HepG2 (cell line): ENCODE data around the gene PHKG1. TPM values are rescaled to one million over a fixed set of nuclear protein-coding genes. Genes with fewer than 3 reads are reported as not detected.

Experiments
- PITX1 ChIP-seq: sonication (generic); formaldehyde crosslinking; IDR thresholded peaks from 2 replicates; pipeline ENCODE4 v1.5.1; 2020; ENCODE audit warnings: mild to moderate bottlenecking, missing genetic modification reagents
- ZBTB42 ChIP-seq: sonication (generic); formaldehyde crosslinking; IDR thresholded peaks from 2 replicates; pipeline ENCODE4 v1.5.0; 2020; ENCODE audit warnings: mild to moderate bottlenecking, missing genetic modification reagents
- ZNF232 ChIP-seq: sonication (generic); formaldehyde crosslinking; IDR thresholded peaks from 2 replicates; pipeline ENCODE4 v1.4.0; 2020; ENCODE audit warnings: missing genetic modification reagents, borderline replicate concordance
- ZNF333 ChIP-seq: sonication (generic); formaldehyde crosslinking; IDR thresholded peaks from 2 replicates; pipeline ENCODE4 v1.4.0; 2020; ENCODE audit warnings: mild to moderate bottlenecking, missing genetic modification reagents, borderline replicate concordance
- ZNF556 ChIP-seq: sonication (generic); formaldehyde crosslinking; IDR thresholded peaks from 2 replicates; pipeline ENCODE4 v1.4.0; 2020; ENCODE audit warnings: mild to moderate bottlenecking, missing genetic modification reagents, borderline replicate concordance
- ZNF607 ChIP-seq: sonication (generic); formaldehyde crosslinking; IDR thresholded peaks from 2 replicates; pipeline ENCODE4 v1.5.1; 2020; ENCODE audit warnings: missing genetic modification reagents, mild to moderate bottlenecking, borderline replicate concordance
- ZNF879 ChIP-seq: sonication (generic); formaldehyde crosslinking; IDR thresholded peaks from 2 replicates; pipeline ENCODE4 v1.8.1; 2023; ENCODE audit warnings: missing genetic modification reagents
- ZSCAN30 ChIP-seq: sonication (generic); formaldehyde crosslinking; IDR thresholded peaks from 2 replicates; pipeline ENCODE4 v1.5.0; 2020; ENCODE audit warnings: mild to moderate bottlenecking, missing genetic modification reagents
- polyA plus RNA-seq, 8 experiments: library from polyadenylated mRNA; depleted of rRNA in 3 of 8; stranded (reverse) in 7 of 8; unstranded in 1 of 8; fragments of >200 nt; fragmentation: Illumina TruSeq in 4 of 8; extraction: Trizol in 4 of 8; gene quantifications; 2 replicates each; pipeline versions ENCODE4 v1.2.1 to v1.2.3, GENCODE V29; 2011 to 2016; ENCODE audit warnings: low read depth in 4 of 8, missing spikeins in 1 of 8, mixed read lengths in 1 of 8; ENCODE audit not compliant: insufficient read depth in 1 of 8
- total RNA-seq, 5 experiments: library from RNA; depleted of rRNA; stranded (reverse); fragments of >200 nt; fragmentation: Illumina TruSeq; extraction: Trizol; gene quantifications; 2 replicates each; pipeline ENCODE4 v1.2.3, GENCODE V29; 2016; ENCODE audit warnings: low read depth in 1 of 5
- TF ChIP-seq, protein P1 (sequence below): sonication (generic); formaldehyde crosslinking; IDR thresholded peaks from 2 replicates; pipeline ENCODE4 v1.4.0; 2020; ENCODE audit warnings: mild to moderate bottlenecking, low read depth, missing genetic modification reagents
- TF ChIP-seq, protein P2 (sequence below): sonication (generic); formaldehyde crosslinking; IDR thresholded peaks from 2 replicates; pipeline ENCODE4 v1.5.1; 2020; ENCODE audit warnings: mild to moderate bottlenecking, missing genetic modification reagents, moderate library complexity
- TF ChIP-seq, protein P3 (sequence below), 2 experiments: sonication (generic) in 1 of 2; formaldehyde crosslinking in 1 of 2; IDR thresholded peaks; 2 replicates each; pipeline versions ENCODE4 v1.6.1 to v1.9.0; 2014 to 2022; ENCODE audit warnings: antibody characterized with exemption in 1 of 2, borderline replicate concordance in 1 of 2, inconsistent platforms in 1 of 2, low read depth in 1 of 2, missing genetic modification reagents in 1 of 2
- TF ChIP-seq, protein P4 (sequence below): sonication (generic); formaldehyde crosslinking; IDR thresholded peaks from 2 replicates; pipeline ENCODE4 v1.5.1; 2020; ENCODE audit warnings: mild to moderate bottlenecking, missing genetic modification reagents
- TF ChIP-seq, protein P5 (sequence below): sonication (generic); formaldehyde crosslinking; IDR thresholded peaks from 2 replicates; pipeline ENCODE4 v1.4.0; 2020; ENCODE audit warnings: missing genetic modification reagents

The PHKG1 gene
- total and polyA plus RNA-seq, 2 of the 13 experiments (the other 11 are each of a cell fraction or from before 2014, with no cell fraction given) = 0.44 to 0.71 TPM

DNA sequence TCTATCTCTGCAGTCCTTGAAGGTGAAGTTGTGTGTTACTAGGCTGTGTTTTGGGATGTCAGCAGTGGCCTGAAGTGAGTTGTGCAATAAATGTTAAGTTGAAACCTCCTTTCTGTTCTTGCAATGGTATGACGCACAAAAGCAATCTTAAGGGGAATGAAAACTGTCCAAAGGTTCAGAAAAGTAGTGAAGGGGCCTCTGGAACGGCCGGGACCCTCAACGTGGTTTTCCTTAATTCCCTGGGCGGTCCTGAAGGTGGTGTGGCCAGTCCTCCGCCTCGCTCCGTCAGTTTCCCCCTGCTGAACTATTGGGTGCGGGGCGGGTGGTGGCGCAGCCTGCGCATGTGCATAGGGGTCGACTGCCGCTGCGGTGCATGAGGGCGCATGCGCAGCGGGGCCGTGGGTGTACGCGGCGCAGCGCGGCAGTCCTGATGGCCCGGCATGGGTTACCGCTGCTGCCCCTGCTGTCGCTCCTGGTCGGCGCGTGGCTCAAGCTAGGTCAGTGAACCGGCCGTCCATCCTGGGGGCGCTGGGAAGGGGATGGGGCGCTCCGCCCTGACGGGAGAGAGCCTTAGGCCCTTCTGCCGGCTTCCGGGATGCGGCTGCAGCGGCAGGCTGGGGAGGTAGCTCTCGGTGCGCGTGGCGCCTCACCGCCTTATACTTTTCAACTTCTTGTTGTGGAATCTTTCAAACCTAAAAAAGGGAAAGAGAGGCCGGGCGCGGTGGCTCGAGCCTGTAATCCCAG lies 28.7 kb downstream of the PHKG1 start, which contains the start of gene SUMF2 (continued):
- TF ChIP-seq, protein P1, sequence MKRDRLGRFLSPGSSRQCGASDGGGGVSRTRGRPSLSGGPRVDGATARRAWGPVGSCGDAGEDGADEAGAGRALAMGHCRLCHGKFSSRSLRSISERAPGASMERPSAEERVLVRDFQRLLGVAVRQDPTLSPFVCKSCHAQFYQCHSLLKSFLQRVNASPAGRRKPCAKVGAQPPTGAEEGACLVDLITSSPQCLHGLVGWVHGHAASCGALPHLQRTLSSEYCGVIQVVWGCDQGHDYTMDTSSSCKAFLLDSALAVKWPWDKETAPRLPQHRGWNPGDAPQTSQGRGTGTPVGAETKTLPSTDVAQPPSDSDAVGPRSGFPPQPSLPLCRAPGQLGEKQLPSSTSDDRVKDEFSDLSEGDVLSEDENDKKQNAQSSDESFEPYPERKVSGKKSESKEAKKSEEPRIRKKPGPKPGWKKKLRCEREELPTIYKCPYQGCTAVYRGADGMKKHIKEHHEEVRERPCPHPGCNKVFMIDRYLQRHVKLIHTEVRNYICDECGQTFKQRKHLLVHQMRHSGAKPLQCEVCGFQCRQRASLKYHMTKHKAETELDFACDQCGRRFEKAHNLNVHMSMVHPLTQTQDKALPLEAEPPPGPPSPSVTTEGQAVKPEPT (CRISPR knock-in tag) = no peak
- TF ChIP-seq ZNF879 (CRISPR knock-in tag) = peak; percentile 81; the same call in 1 of the 2 replicates
- TF ChIP-seq, protein P2, sequence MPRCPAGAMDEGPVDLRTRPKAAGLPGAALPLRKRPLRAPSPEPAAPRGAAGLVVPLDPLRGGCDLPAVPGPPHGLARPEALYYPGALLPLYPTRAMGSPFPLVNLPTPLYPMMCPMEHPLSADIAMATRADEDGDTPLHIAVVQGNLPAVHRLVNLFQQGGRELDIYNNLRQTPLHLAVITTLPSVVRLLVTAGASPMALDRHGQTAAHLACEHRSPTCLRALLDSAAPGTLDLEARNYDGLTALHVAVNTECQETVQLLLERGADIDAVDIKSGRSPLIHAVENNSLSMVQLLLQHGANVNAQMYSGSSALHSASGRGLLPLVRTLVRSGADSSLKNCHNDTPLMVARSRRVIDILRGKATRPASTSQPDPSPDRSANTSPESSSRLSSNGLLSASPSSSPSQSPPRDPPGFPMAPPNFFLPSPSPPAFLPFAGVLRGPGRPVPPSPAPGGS = peak; percentile 68; the same call in 1 of the 2 replicates
- TF ChIP-seq, protein P3, sequence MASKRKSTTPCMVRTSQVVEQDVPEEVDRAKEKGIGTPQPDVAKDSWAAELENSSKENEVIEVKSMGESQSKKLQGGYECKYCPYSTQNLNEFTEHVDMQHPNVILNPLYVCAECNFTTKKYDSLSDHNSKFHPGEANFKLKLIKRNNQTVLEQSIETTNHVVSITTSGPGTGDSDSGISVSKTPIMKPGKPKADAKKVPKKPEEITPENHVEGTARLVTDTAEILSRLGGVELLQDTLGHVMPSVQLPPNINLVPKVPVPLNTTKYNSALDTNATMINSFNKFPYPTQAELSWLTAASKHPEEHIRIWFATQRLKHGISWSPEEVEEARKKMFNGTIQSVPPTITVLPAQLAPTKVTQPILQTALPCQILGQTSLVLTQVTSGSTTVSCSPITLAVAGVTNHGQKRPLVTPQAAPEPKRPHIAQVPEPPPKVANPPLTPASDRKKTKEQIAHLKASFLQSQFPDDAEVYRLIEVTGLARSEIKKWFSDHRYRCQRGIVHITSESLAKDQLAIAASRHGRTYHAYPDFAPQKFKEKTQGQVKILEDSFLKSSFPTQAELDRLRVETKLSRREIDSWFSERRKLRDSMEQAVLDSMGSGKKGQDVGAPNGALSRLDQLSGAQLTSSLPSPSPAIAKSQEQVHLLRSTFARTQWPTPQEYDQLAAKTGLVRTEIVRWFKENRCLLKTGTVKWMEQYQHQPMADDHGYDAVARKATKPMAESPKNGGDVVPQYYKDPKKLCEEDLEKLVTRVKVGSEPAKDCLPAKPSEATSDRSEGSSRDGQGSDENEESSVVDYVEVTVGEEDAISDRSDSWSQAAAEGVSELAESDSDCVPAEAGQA (IDR thresholded peaks at IDR 0.05; ENCODE audit: low read depth) = no peak
- TF ChIP-seq, protein P3 (CRISPR knock-in tag; IDR thresholded peaks at IDR 0.05; ENCODE audit: borderline replicate concordance) = peak; percentile 73; the same call in 1 of the 2 replicates
- TF ChIP-seq PITX1 (CRISPR knock-in tag) = peak; percentile 70
- no peak for TF ChIP-seq ZSCAN30 (CRISPR knock-in tag)
- TF ChIP-seq ZBTB42 (CRISPR knock-in tag) = 0 out of 2 replicates have a peak, but pooled peaks have one; percentile 4
- TF ChIP-seq, protein P4, sequence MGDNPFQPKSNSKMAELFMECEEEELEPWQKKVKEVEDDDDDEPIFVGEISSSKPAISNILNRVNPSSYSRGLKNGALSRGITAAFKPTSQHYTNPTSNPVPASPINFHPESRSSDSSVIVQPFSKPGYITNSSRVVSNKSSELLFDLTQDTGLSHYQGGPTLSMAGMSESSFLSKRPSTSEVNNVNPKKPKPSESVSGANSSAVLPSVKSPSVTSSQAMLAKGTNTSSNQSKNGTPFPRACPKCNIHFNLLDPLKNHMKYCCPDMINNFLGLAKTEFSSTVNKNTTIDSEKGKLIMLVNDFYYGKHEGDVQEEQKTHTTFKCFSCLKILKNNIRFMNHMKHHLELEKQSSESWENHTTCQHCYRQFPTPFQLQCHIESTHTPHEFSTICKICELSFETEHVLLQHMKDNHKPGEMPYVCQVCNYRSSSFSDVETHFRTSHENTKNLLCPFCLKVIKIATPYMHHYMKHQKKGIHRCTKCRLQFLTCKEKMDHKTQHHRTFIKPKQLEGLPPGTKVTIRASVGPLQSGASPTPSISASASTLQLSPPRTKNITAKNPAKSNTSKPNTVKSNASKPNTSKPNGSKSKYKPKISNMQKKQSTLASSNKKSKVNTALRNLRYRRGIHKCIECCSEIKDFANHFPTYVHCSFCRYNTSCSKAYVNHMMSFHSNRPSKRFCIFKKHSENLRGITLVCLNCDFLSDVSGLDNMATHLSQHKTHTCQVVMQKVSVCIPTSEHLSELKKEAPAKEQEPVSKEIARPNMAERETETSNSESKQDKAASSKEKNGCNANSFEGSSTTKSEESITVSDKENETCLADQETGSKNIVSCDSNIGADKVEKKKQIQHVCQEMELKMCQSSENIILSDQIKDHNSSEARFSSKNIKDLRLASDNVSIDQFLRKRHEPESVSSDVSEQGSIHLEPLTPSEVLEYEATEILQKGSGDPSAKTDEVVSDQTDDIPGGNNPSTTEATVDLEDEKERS (CRISPR knock-in tag) = no peak
- peak; percentile 69; the same call in 1 of the 2 replicates for TF ChIP-seq ZNF232 (CRISPR knock-in tag)
- peak; percentile 33; the same call in 1 of the 2 replicates for TF ChIP-seq ZNF556 (CRISPR knock-in tag)
- no peak for TF ChIP-seq ZNF607 (CRISPR knock-in tag)
- TF ChIP-seq, protein P5, sequence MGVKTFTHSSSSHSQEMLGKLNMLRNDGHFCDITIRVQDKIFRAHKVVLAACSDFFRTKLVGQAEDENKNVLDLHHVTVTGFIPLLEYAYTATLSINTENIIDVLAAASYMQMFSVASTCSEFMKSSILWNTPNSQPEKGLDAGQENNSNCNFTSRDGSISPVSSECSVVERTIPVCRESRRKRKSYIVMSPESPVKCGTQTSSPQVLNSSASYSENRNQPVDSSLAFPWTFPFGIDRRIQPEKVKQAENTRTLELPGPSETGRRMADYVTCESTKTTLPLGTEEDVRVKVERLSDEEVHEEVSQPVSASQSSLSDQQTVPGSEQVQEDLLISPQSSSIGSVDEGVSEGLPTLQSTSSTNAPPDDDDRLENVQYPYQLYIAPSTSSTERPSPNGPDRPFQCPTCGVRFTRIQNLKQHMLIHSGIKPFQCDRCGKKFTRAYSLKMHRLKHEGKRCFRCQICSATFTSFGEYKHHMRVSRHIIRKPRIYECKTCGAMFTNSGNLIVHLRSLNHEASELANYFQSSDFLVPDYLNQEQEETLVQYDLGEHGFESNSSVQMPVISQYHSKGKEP (CRISPR knock-in tag) = no peak
- TF ChIP-seq ZNF333 = no peak; the same call in 1 of the 2 replicates
